GM13976 (cell line): ENCODE data around the gene SLC4A8.

ENCODE experiments used
- DNase-seq: peaks from one replicate; pipeline ENCODE4 v3.0.0; 2012; ENCODE audit warnings: low spot score
- in situ Hi-C: fragments of 300-500 bp; cut with MboI; formaldehyde crosslinking; loops from one replicate; pipeline ENCODE4 v1.12.0; 2022; ENCODE audit warnings: low sequenced_read_pairs, mixed read lengths, inconsistent platforms; ENCODE audit not compliant: unreplicated experiment
- TF ChIP-seq, protein P1 (sequence below): IDR thresholded peaks from 2 replicates; pipeline ENCODE4 v1.5.1; 2012; ENCODE audit warnings: borderline replicate concordance, mild to moderate bottlenecking; ENCODE audit not compliant: insufficient read depth; ENCODE audit errors: extremely low read depth, missing control alignments, control extremely low read depth

Gene SLC4A8

DNA sequence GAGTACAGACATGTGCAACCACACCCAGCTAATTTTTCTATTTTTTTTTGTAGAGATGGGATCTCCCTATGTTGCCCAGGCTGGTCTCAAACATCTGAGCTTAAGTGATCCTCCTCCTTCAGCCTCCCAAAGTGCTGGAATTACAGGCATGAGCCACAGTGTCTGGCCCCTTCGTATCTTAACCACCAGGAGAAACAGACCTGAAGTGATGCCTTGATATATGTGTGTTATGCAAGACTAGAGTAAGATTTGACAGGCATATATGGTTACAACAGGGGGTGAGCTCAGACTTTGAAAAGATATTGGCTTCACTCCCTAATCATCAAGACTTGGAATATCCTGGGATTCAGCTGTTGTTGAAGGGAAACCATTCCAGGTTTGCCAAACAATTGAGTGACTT, 22.7 kb upstream of the SLC4A8 start:
- in situ Hi-C loops = loop anchor here (25.0 kb wide), 1 partner anchor 285 kb away; no protein-coding TSS in a partner anchor
- no peak for DNase-seq
- TF ChIP-seq, protein P1, sequence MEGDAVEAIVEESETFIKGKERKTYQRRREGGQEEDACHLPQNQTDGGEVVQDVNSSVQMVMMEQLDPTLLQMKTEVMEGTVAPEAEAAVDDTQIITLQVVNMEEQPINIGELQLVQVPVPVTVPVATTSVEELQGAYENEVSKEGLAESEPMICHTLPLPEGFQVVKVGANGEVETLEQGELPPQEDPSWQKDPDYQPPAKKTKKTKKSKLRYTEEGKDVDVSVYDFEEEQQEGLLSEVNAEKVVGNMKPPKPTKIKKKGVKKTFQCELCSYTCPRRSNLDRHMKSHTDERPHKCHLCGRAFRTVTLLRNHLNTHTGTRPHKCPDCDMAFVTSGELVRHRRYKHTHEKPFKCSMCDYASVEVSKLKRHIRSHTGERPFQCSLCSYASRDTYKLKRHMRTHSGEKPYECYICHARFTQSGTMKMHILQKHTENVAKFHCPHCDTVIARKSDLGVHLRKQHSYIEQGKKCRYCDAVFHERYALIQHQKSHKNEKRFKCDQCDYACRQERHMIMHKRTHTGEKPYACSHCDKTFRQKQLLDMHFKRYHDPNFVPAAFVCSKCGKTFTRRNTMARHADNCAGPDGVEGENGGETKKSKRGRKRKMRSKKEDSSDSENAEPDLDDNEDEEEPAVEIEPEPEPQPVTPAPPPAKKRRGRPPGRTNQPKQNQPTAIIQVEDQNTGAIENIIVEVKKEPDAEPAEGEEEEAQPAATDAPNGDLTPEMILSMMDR = no peak

DNA sequence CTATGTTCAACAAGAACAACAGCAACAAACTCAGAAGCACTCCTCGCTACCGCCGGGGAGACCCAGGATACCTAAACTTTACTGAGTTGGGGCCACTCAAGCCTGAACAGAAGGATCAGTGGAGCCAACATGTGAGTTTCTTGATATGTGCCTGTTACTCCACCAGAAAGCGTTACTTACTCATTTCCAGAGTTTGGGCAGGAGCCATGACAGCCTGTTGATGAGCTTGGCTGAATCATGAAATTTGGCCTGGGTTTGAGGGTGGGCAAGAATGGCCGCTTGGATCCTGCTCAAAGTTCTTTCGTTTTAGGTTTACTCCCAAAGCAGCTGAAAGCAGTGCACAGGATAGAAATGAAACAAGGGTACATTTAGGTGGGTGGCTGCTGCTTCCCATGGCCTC, 21.5 kb upstream of the SLC4A8 start:
- no peak for DNase-seq
- in situ Hi-C loops = loop anchor here (25.0 kb wide), 1 partner anchor 284 kb away; no protein-coding TSS in a partner anchor
- TF ChIP-seq, protein P1 = no peak

DNA sequence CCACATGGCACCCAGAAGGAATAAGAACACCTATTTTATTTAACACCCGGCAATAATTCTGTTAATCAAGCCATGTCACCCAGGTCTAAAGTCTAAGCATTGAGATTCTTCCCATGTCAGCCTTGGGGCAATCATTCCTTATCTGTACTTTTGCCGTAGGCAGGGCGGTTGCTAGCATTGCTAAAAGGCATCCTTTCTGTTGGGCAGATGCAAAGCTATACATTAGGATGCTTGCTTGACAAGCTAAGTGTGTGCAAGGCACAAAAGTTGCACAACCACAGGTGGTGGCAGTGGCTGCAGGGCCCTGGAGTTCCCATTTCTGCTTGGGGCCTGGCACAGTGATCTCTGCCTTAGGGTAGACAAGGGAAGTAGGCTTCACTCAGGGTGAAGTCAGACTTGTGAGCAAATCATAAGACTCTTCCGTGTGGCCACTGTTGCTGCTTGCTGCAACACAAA, 20.9 kb upstream of the SLC4A8 start:
- TF ChIP-seq, protein P1 = no peak
- in situ Hi-C loops = loop anchor here (25.0 kb wide), 1 partner anchor 284 kb away; no protein-coding TSS in a partner anchor
- DNase-seq = no peak

DNA sequence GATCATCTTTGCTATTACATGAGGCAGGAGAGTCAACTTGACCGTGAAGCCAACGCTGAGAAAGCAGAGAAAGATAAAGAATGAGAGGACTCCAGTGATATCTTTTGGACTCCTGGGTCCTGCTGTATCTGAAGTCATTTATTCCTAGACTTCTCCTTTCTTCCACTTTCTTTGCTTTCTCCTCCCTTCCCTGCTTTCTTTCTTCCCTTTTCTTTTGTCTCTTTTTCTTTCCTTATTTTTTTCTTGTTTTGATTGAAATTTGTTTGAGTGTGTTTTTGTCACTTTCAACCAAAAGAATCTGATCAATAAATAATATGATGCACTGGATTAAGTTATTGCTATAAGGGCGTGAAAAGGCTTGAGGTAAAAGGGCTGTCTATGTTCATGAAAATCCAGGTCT, 20.0 kb upstream of the SLC4A8 start:
- TF ChIP-seq, protein P1 = no peak
- in situ Hi-C loops = loop anchor here (25.0 kb wide), 1 partner anchor 283 kb away; no protein-coding TSS in a partner anchor
- no peak for DNase-seq

DNA sequence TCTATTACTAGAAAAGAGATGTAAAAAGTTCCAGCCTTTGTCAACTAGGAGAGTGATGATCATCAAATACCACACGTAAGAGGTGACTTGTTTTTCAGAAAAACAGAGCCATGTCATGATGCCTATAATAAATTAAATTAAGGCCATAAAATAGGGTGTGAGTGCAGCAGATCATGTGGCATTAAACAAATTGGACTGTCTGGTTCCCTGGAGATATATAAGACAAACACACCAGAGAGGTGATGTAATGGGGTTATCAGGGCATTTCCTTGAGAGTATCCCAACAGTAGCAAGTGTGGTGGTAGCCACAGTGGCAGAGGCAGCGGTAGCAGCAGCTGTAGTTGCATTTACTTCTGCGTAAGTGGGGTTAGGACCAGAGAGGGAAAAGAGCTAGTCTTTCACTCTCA, 18.8 kb upstream of the SLC4A8 start:
- no peak for DNase-seq
- in situ Hi-C loops = loop anchor here (25.0 kb wide), 1 partner anchor 281 kb away; no protein-coding TSS in a partner anchor
- TF ChIP-seq, protein P1 = no peak

DNA sequence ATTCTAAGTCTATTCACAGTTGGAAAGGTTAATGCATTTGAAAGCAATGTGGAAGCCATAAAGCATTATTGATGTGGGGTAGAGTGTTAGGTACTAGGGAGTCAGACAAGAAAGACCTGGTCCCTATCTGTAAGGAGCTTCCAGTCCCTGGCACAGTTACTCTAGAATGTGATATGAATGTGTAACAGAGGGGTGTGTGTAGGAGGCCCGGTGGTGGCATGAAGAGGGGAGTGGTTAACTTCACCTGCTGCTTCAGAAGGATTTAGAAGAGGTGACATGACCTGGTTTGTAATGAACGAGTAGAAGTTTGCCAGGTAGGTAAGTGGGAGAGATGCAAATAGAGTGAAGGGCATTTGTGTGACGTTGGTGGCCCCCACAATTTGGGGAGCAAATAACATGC, 18.3 kb upstream of the SLC4A8 start:
- TF ChIP-seq, protein P1 = no peak
- in situ Hi-C loops = loop anchor here (25.0 kb wide), 1 partner anchor 281 kb away; no protein-coding TSS in a partner anchor
- DNase-seq = no peak
